H4 (cell line): ENCODE measurements around the gene PRKD2. TPM values are rescaled to one million over a fixed set of nuclear protein-coding genes. Genes with fewer than 3 reads are reported as not detected.

Experiments
- DNase-seq: peaks from one replicate; pipeline ENCODE4 v3.0.0-alpha.2; 2015; ENCODE audit warnings: low spot score
- total RNA-seq: library from RNA; depleted of rRNA; stranded (reverse); fragments of >200 nt; shearing (Covaris generic); gene quantifications from 2 replicates; pipeline ENCODE4 v1.2.3, GENCODE V29; 2014

PRKD2 gene
- total RNA-seq, 1 experiment from 2014 or later, result 14.3 TPM

- DNase-seq, result peak; percentile 100
Measured at GRCh38 chr19:46661020-46661731, 55.7 kb downstream of the PRKD2 start, which contains the start of gene DACT3. DACT3 (minus strand) TSS chr19:46661182; CDS start chr19:46661064, 118 bp downstream.

- DNase-seq, result no peak
Measured at GRCh38 chr19:46660551-46661019, 56.3 kb downstream of the PRKD2 start.

- no peak for DNase-seq
Measured at GRCh38 chr19:46660008-46660517, 56.9 kb downstream of the PRKD2 start.

- DNase-seq, result no peak
Measured at GRCh38 chr19:46659151-46660007, 57.5 kb downstream of the PRKD2 start.

- DNase-seq, result no peak
Measured at GRCh38 chr19:46656541-46656940, 60.4 kb downstream of the PRKD2 start.

DNA sequence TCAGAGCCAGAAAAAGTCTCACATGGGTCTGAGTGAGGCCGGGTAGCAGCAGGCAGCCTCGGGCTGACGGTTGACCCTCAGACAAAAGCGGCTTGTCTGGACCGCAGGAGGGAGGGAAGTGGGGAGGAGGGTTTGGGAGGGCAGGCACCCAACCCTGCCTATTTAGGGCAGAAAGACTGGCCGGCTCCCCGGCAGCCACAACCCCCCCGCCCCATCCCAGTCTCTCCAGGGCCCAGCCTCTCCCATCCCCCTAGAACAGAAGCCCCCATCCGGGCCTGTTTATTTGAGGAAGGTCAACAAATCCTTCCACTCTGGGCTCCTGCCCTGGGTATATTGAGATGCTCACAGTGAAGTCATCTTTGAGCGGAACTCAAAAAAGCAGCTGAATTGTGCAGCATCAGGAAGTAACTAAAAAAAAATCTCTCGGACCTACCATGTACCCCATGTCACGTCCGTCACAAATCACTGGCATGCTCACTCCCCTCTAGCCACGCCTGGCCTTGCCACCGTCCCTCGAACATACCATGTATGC lies 62.2 kb downstream of the PRKD2 start:
- no peak for DNase-seq

- DNase-seq, result no peak
Measured at GRCh38 chr19:46650445-46650844, 66.5 kb downstream of the PRKD2 start.

DNA sequence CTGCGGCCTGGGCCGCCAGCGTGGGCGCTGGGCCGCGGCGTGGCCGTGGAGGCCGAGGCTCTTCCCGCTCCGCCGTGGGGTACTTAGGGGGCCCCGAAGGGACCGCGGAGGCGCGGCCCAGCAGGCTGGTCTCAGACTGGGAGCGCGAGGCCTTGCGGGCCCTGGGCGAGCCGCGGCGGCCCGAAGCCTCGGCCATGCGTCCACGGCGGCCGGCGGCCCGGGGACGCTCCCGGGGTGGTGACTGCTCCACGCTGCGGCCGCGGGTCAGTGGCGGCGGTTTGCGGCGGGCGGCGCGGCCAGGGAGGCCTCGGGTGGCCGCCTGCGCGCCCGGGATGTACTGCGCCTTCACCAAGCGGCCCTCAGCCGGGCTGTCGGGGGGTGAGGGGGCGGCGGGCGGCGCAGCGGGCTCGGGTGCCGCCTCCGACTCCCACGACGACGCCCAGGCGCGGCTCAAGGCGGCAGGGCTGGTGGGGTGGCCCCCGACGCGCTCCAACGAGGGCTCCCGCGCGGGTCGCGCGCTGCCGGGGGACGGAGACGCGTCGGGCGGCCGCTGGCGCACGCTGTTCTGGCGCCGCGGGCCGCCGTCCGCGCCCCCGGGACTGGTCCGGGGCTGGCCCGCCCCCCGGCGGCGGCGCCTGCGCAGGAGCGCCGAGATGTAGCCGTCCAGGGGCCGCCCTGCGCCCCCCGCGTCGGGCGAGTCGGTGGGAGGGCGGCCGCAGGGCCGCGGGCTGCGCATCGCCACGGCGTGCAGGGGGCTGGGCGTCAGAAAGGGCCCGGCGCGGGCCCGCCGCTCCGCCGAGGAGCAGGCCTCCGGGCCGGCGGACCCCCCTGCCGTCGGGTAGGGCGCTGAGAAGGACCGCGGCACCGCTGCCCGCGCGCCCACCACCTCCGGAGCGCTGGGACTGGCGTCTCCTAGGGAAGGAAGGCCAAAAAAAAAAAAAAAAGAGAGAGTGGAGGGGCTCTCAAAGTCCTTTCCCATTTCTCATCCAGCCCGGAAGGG lies 67.7 kb downstream of the PRKD2 start:
- no peak for DNase-seq

GRCh38 chr19:46648060-46648960 lies 68.6 kb downstream of the PRKD2 start:
- DNase-seq, result no peak

DNA sequence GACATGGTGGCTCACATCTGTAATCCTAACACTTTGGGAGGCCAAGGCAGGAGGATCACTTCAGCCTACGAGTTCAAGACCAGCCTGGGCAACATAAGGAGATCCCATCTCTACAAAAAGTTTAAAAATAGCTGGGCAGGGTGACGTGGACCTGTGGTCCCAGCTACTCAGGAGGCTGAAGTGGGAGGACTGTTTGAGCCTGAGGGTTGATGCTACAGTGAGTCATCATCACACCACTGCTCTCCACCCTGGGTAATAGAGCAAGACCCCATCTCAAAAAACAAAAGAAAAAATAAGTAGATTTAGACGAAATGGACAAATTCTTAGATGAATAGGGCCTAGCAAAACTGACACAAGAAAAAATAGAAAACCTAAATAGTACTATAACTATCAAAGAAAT lies 70.5 kb downstream of the PRKD2 start:
- no peak for DNase-seq

DNA sequence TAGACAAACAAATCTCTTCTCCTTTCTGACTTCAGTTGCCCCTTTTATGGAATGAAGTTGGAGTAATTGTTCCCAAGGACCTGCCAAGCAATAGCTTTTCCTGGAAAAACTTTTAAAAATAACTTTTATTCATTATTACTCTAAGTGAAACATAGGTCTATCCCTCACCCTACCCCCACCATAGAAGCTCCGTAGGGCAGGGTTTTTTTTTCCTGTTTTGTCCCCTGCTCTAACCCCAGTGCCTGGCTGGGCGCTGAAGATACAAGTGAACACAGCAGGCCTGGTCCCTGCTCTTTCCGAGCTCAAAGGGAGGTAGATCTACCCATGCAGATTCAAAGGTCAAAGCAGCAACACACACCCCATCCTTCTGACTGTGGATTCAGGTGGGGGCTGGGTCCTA lies 72.2 kb downstream of the PRKD2 start:
- no peak for DNase-seq

DNA sequence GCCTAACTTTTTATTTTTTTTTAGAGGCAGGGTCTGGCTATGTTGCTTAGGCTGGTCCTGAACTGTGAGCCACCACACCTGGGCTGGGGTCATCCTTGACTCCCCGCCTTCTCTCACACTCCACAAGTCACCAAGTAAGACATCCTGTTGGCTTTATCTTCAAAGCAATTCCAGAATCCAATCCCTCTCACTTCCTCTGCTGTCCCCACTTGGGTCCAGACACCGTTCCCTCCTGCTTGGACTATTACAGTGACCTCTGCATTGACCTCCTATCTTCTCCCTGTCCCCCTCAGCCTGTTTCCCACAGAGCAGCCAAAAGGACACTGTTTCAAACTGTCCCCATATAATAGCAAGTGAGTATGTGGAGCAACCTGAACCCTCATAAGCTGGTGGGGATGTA lies 76.3 kb downstream of the PRKD2 start:
- no peak for DNase-seq

GRCh38 chr19:46639358-46640182 lies 77.3 kb downstream of the PRKD2 start:
- DNase-seq, result peak; percentile 64

DNA sequence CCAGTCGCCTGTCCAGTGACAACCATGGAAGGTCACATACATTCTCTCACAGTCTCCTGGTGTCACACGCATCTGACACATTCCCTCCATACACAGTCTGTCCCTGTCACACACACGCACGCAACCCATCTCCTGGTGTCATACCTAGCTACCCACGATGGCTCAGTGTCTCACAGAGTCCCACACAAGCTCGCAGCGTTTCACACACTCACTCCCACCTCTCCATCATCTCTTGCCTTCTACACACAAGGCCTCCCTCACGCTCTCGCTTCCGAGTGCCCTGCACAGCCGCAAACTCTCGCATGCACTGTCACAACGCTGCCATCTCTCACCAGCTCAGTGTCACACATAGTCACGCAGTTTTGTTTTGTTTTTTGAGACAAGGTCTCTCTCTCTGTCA lies 79.7 kb downstream of the PRKD2 start:
- no peak for DNase-seq

DNA sequence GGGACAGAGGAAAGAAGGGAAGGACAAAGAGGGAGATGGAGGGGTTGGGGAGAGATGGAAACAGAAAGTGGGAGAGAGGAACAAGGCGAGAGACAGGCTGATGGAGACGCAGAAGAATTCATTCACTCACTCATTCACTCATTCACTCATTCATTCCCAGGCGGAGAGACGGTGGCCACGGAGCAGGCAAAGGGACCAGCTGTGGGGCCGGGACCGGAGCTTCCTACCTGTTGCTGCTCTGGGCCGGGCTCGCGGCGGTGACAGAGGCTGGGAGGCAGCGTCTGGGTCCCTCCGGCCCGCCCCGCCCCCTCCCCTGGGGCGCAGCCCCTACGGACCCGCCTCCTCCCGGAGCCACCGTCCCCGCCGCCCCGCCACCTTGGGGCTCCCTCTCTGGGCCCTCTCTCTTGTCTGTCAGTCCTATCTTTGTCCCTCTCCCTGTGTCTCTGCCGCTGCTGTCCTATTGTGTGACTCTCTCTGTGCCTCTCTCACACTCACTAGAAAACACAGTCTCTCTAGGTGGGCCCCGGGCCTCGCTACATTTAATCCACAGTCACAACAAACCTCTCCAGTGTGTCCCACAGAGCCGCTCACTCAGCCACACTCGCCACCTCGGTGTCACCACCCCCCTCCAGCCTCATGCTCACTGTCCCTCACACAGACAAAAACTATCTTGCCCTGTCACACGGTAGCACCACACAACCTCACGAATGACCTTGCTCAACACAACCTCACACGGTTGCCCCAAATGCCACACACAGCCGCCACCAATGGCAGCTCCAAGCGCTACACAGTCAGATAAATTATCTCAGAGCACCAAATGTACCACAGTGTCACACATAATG lies 80.8 kb downstream of the PRKD2 start, which contains the start of gene GNG8:
Gene GNG8, minus strand, starts transcription at position 283 of the 842 bp plus-strand sequence. CDS start 1,520 bp downstream, outside the sequence.
- no peak for DNase-seq

DNA sequence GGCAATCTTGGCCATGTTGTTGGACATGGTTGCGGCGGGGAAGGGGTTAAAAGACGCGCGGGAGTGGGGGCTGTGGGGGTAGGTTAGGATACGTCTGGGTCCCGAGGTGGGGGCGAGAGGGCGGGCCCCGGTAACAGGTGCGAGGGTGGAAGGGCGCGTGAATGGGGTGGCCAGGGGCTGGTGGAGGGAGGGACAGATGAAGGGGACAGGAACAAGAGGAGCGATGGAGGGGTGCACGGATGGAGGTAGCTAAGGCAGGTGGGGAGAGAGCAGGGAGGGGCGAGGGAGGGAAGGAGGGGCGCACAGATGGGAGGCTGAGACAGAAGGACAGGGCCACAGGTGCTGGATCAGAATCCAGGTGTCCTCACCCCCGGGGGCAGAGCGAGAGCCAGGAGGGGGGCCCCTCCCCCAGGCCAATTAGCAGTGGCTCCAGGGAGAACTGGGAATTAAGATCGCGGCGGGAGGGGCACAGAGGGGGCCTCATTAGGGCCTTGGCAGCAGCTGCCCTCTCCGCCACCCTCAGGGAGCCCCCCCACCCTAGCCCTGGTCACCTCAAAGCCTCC lies 82.2 kb downstream of the PRKD2 start:
- no peak for DNase-seq

GRCh38 chr19:46634045-46634655 lies 82.8 kb downstream of the PRKD2 start:
- DNase-seq, result peak; percentile 64
